Measurements from ENCODE around the gene CERS6.

- TF ChIP-seq HDGF (IDR thresholded peaks at IDR 0.05; ENCODE audit: borderline replicate concordance): no peak
- no peak for TF ChIP-seq SP1 (IDR thresholded peaks at IDR 0.05)
- no peak for TF ChIP-seq FOXA1 (IDR thresholded peaks at IDR 0.05)
- no peak for TF ChIP-seq BHLHE40 (IDR thresholded peaks at IDR 0.05; ENCODE audit: borderline replicate concordance)
- no peak for TF ChIP-seq FOXM1 (IDR thresholded peaks at IDR 0.05; ENCODE audit: borderline replicate concordance)
- no peak for TF ChIP-seq NFRKB (IDR thresholded peaks at IDR 0.05)
- TF ChIP-seq PKNOX1 (IDR thresholded peaks at IDR 0.05): no peak
- TF ChIP-seq ZNF384 (IDR thresholded peaks at IDR 0.05): no peak
- TF ChIP-seq CTBP1 (IDR thresholded peaks at IDR 0.05; ENCODE audit: borderline replicate concordance): no peak
- no peak for TF ChIP-seq TARDBP (IDR thresholded peaks at IDR 0.05)
These were observed 71.9 kb downstream of the CERS6 start for GRCh38 chr2:168528016-168528415.

All from HEK293T (cell line).